ENCODE results near the gene DRAM1.

DNA sequence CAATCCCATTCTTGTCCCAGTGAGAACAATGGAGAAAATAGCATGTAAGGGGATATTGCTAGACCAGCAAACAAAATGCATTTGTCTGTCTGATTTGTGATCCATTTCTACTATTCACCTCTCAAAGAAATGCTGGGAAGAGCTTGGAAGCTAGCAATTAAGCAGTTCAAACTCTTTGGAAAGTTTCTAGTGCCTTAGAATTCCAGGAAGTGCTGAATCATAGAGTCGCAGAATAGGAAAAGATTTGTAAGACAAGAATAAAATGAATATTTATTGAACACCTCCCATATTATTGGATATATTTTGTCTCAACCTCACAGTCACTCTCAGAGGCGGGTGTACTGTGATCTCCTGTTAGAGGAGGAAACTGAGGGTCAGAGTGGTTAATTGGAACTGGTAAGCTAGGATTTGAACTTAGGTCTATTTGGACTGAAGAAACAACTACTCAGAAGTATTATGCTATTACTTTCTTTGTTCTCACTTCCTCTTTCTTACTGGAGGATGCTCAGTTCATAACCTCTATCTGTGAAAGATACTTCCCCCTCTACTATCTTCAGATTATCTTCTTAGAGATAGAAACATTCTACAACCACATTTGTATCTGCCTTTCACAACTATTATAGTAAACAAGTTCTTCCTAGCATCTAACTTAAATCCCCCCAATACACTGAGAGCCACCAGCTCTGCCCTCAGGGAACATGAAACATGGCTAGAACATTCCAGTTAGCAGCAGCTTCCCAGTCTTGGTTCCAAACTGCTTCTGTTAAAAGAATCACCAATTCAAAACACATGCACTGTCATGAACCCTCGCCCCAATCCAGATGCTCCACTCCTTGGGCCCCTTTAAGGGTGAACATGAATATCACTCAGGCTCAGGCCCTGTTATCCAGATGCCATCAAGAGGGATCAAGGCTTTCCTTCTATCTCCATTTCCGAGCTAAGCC, 64.2 kb downstream of the DRAM1 start:
- TF ChIP-seq TCF12 (IDR thresholded peaks at IDR 0.05; ENCODE audit: low read depth) (no peak), MAX (IDR thresholded peaks at IDR 0.05) (no peak), RAD21 (IDR thresholded peaks at IDR 0.05; ENCODE audit: low read depth) (no peak), CREB1 (IDR thresholded peaks at IDR 0.05; ENCODE audit: low read depth) (no peak), REST (IDR thresholded peaks at IDR 0.05; ENCODE audit: low read depth) (no peak), CEBPB (IDR thresholded peaks at IDR 0.05) (no peak), TEAD4 (IDR thresholded peaks at IDR 0.05) (no peak), EGR1 (IDR thresholded peaks at IDR 0.05) (no peak), FOXM1 (IDR thresholded peaks at IDR 0.05; ENCODE audit: borderline replicate concordance, low read depth) (no peak), EP300 (IDR thresholded peaks at IDR 0.05; ENCODE audit: borderline replicate concordance) (no peak)

Data from Ishikawa (cell line).